ENCODE results near the gene CYP2R1.

- TF ChIP-seq, protein P1, sequence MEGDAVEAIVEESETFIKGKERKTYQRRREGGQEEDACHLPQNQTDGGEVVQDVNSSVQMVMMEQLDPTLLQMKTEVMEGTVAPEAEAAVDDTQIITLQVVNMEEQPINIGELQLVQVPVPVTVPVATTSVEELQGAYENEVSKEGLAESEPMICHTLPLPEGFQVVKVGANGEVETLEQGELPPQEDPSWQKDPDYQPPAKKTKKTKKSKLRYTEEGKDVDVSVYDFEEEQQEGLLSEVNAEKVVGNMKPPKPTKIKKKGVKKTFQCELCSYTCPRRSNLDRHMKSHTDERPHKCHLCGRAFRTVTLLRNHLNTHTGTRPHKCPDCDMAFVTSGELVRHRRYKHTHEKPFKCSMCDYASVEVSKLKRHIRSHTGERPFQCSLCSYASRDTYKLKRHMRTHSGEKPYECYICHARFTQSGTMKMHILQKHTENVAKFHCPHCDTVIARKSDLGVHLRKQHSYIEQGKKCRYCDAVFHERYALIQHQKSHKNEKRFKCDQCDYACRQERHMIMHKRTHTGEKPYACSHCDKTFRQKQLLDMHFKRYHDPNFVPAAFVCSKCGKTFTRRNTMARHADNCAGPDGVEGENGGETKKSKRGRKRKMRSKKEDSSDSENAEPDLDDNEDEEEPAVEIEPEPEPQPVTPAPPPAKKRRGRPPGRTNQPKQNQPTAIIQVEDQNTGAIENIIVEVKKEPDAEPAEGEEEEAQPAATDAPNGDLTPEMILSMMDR (IDR thresholded peaks at IDR 0.05), result no peak
- no peak for TF ChIP-seq POLR2AphosphoS5 (IDR thresholded peaks at IDR 0.05)
- TF ChIP-seq POLR2A (IDR thresholded peaks at IDR 0.05), result no peak
- TF ChIP-seq EP300 (IDR thresholded peaks at IDR 0.05), result no peak
Measured at GRCh38 chr11:14872032-14872431, 20.0 kb downstream of the CYP2R1 start.

All from gastroesophageal sphincter (tissue), 3 donors.